CD4-positive, alpha-beta T cell treated with Interferon alpha-2 for 1 hour (primary cell): ENCODE data around the gene HINT2.
A peak's percentile ranks its signal among the peaks of the same experiment; 100 is the strongest.

Experiments used
- DNase-seq, 2 donors: peaks; one replicate each; pipeline ENCODE4 v3.0.0-alpha.2; 2020 to 2022

HINT2 gene

GRCh38 chr9:35811381-35812024, 3.3 kb downstream of the HINT2 start:
- no peak for DNase-seq

DNA sequence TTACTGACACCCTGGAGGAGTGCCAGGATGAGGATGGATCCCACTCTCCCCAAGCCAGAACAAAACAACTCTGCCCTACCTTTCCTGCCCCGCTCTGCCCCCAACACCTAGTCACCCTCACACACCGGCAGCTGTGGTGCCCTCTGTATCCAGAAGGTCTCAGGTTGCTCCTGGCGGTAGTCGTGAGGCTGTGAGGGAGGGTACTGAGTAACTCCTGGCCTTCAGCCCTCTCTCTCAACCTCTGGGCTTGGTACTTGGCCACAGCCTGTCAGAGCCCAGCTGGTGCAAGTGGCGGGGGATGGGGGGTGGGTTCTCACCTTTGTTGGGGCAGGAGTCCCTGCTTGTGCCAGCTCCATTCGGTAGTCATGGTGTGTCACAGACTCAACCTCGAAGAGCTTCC, 4.7 kb downstream of the HINT2 start:
- no peak for DNase-seq

GRCh38 chr9:35808433-35808832, 6.4 kb downstream of the HINT2 start:
- DNase-seq, result no peak

DNA sequence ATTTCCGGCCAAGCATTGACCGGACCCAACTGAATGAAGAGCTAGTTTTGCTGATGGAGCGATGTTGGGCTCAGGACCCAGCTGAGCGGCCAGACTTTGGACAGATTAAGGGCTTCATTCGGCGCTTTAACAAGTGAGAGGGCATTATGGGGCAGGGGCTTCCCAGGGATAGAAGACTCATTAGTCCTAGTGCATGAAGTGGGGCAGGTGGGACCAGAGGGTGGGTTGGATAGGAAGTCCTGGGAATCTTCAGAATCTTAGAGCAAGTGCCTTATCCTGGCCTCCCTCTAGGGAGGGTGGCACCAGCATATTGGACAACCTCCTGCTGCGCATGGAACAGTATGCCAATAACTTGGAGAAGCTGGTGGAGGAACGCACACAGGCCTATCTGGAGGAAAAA, 8.7 kb downstream of the HINT2 start:
- DNase-seq, result no peak

- DNase-seq, result no peak
Observed at GRCh38 chr9:35801328-35802128, 13.3 kb downstream of the HINT2 start.

DNA sequence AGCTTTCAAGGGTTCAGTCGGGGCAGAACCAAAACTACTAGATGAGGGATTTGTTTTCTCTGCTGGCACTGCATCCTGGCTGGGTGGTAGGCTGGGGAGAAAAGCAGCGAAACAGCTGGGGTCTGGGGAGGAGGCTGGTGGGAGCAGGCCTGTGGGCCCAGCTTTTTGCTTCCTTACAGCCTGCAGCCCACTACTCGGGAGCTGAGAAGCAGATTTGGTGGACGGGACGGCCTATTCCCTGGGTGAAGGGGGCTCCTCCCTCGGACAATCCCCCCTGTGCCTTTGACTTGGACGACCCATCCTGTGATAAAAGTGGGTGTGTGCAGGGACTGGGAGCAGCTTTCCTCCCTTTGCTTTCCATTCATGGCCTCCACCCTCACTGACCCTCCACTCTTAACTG, 14.3 kb downstream of the HINT2 start:
- no peak for DNase-seq

DNA sequence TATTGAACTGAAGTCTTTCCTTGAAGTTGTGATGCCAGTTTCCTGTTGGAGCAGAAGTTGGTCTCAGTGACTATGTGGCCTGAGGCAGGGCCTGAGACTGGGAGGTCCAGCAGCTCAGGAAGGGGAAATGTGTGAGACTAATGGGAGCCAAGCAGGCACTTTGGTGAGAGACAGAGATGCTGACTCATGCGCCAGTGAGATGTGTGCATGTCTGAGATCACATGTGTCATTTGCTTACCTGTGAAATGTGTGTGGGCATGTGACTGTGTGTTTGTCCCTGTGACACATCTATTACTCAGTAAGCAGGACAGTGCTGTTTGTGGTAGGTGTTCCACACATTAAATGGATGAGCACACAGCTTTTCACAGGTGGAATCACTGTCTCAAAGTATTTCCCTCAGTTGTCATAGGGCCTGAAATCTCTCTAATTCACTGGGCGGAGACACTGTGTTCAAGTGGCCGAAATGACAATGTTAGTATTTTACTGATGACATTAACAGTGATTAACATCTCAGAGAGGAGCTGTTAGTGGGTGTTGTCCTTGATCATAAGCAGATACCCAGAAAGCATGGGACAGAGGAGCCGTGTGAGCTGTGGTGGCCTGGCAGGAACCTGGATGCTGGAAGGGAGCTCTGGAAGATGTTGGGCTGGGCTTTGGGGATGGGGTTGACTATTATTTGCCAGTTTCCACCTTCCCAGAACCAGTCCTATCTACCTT, 16.0 kb downstream of the HINT2 start:
- no peak for DNase-seq

- DNase-seq, result no peak
Observed at GRCh38 chr9:35797311-35798109, 17.3 kb downstream of the HINT2 start.

DNA sequence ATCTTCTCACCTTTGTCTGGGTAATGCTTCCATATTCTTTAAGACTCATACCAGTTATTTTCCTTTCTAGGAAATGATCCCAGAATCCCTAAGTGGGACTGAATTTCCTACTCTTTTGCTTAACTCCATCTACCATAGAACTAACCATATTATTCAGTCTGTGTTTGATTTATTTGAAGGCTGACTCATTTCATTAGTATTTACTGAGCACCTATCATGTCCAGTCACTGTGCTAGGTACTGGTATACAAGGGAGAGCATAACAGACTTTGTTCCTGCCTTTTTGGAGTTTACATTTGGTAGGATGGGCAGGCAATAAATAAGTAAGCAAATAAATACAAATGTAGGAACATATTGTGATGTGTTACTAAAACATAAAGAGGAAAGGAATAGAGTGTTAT, 19.1 kb downstream of the HINT2 start:
- DNase-seq, result no peak

DNA sequence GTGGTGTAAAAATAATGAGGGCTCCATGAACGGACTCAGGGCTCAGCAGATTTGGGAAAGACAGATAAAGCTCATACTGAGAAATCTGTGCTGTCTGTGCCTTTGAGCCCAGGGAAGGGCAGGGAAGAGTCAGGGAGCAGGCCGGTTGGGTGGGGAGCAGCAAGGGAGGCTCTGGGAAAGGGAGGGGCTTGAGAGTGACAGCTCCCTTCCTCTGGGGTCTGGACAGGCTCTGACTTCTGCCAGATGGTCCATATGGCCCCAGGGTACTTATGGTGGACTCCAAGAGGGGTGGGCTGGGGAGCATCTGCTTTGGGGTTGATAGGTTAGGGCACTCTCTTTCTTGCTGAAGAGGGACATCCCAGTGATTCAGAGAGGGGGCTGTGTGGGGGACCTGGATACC, 21.4 kb downstream of the HINT2 start:
- no peak for DNase-seq

- no peak for DNase-seq
Observed at GRCh38 chr9:35792826-35793225, 22.0 kb downstream of the HINT2 start.

- DNase-seq, result no peak
Observed at GRCh38 chr9:35792024-35792813, 22.6 kb downstream of the HINT2 start.

DNA sequence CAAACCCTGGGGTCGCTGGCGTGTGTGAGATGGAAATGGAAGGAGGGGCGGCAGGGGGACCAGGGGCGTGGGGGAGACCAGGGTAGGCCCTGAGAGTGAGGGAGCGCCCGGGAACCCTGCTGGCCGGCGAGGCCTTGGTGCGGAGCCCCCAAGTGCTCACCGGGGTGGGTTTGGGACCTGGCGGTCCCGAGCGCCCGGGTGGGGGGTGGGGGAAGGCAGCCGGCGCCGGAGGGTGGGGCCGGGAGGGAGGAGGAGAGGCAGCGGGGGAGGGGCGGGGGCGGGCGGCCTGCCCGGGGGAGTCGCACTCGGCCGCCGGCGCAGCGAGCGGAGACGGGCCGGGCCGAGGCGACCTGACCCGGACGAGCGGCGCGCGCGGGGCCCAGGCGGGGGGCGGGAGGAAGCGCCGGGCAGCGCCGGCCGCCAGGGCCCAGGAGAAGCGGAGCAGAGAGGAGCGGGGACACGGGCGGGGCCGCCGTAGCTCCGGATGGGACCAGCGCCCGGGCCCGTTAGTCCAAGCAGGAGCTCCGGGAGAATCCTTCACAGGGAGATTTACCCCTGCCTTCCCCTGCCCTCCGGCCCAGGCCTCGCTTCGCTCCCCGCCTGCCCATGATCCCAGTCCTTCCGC, 23.4 kb downstream of the HINT2 start, which contains the start of gene NPR2:
Gene NPR2, plus strand, starts transcription at position 295 of the 625 bp plus-strand sequence. CDS start 818 bp downstream, outside the sequence.
- no peak for DNase-seq

DNA sequence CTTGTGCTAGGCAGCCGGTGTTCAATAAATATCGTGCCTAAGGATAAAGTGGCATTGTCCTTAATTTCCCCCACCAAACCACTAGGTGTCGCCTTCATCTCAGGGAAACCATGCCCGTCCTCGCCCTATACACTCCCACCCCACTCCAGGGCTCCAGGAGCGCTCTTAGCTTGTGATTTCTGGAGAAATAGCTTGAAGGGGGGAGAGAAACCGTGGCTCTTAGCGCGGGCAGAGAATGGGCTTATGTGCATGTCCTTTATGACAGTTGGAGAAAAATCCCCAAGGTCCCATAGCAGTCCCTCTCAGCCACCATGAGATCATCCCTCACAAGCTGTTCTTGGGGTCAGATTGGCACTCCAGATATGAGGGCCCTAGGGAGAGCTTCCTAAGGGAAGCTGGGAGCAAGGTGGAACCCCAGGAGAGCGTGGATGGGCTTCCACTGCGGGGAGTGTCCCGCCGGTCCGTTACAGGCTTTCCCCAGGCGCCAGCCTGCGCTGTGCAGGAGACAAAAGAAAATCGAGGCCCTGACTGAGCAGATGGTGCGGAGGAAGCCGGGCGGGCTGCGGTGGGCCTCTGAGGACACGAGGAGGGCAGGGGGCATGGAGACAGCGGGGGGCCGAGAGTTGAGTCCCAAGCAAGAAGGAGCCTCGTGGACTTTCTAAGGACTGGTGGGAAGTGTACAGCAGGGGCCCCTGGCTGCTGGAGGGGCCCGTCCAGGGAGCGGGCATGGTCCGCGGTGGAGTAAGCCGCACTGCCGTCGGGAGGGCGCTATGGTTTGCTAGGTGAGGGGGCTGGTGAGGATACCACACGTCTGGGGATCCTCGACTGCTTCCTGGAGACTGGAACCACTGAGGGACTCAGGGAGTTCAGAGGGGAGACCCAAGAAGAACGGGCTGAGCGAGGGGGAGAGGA, 24.2 kb downstream of the HINT2 start:
- DNase-seq, result peak; percentile 62 to 78

- no peak for DNase-seq
Observed at GRCh38 chr9:35790025-35790384, 24.8 kb downstream of the HINT2 start.

- DNase-seq, result no peak
Observed at GRCh38 chr9:35789541-35789940, 25.3 kb downstream of the HINT2 start.

GRCh38 chr9:35783418-35783817, 31.4 kb downstream of the HINT2 start:
- no peak for DNase-seq

GRCh38 chr9:35781066-35781465, 33.8 kb downstream of the HINT2 start:
- no peak for DNase-seq

DNA sequence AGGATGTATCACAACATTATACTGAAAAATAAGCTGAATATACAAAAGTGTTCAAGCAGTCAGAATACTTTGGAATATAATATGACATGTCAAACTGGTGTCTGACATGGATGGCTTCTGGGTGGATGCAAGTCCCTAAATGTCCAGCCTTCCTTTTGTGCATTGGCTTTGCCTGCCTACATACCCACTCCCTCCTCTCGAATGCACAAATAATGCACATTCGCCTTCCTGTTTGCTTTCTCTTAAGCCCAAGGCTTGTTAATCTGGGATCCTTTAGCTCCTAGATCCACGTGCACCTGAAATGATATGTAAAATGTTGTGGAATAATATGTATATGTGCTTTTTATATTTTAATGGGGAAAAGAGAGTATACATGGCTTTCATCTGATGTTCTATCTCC, 36.3 kb downstream of the HINT2 start:
- no peak for DNase-seq

DNA sequence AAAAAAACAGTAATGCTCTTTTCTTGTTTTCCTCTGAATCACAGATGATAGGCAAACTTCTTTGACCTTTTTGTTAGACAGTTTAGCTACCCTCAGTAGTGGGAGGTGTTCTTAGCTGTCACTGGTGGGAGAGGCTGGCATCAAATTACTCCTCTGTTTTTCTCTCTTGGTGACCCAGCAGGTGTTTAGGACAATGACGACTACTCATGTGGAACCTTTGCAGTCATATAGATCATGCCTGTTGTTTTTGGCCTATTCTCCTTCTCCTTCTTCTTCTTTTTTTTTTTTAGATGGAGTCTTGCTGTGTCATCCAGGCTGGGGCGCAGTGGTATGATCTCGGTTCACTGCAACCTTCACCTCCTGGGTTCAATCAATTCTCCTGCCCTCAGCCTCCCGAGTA, 38.8 kb downstream of the HINT2 start:
- DNase-seq, result no peak
